HEK293 (cell line): ENCODE data around the gene RHOT1.

Source experiments
- MEIS1 ChIP-seq: sonication (generic); formaldehyde crosslinking; IDR thresholded peaks from 2 replicates; pipeline ENCODE4 v1.8.1; 2022; ENCODE audit warnings: missing genetic modification reagents, mild to moderate bottlenecking, borderline replicate concordance
- MZF1 ChIP-seq: fragments of 450-650 bp; formaldehyde crosslinking; IDR thresholded peaks from 2 replicates; pipeline ENCODE4 v1.5.1; 2017; ENCODE audit warnings: missing biosample characterization, missing genetic modification characterization, borderline replicate concordance
- SALL2 ChIP-seq: fragments of 450-650 bp; formaldehyde crosslinking; IDR thresholded peaks from 2 replicates; pipeline ENCODE4 v1.5.0; 2017; ENCODE audit warnings: missing biosample characterization, mild to moderate bottlenecking, missing genetic modification characterization, borderline replicate concordance
- ZEB2 ChIP-seq: fragments of 450-650 bp; formaldehyde crosslinking; IDR thresholded peaks from 2 replicates; pipeline ENCODE4 v1.5.1; 2016; ENCODE audit warnings: missing biosample characterization, missing genetic modification characterization
- ZNF23 ChIP-seq: fragments of 450-650 bp; formaldehyde crosslinking; IDR thresholded peaks from 2 replicates; pipeline ENCODE4 v1.5.1; 2016; ENCODE audit warnings: missing biosample characterization, missing genetic modification characterization, borderline replicate concordance
- ZNF239 ChIP-seq: fragments of 450-650 bp; formaldehyde crosslinking; IDR thresholded peaks from 2 replicates; pipeline ENCODE4 v1.5.1; 2016; ENCODE audit warnings: missing biosample characterization, missing genetic modification characterization
- ZNF423 ChIP-seq: fragments of 450-650 bp; formaldehyde crosslinking; IDR thresholded peaks from 2 replicates; pipeline ENCODE4 v1.5.1; 2016; ENCODE audit warnings: missing biosample characterization, missing genetic modification characterization
- ZNF510 ChIP-seq: fragments of 450-650 bp; formaldehyde crosslinking; IDR thresholded peaks from 2 replicates; pipeline ENCODE4 v1.5.1; 2018; ENCODE audit warnings: mild to moderate bottlenecking, missing genetic modification characterization, missing biosample characterization; ENCODE audit not compliant: insufficient replicate concordance
- ZNF585B ChIP-seq: fragments of 450-650 bp; formaldehyde crosslinking; IDR thresholded peaks from 2 replicates; pipeline ENCODE4 v1.5.1; 2016; ENCODE audit warnings: missing biosample characterization, missing genetic modification characterization
- ZNF629 ChIP-seq: fragments of 450-650 bp; formaldehyde crosslinking; IDR thresholded peaks from 2 replicates; pipeline ENCODE4 v1.5.1; 2017; ENCODE audit warnings: missing biosample characterization, missing genetic modification characterization
- ZNF837 ChIP-seq: fragments of 450-650 bp; formaldehyde crosslinking; IDR thresholded peaks from 2 replicates; pipeline ENCODE4 v1.5.1; 2016; ENCODE audit warnings: missing biosample characterization, missing genetic modification characterization
- TF ChIP-seq, protein P1 (sequence below): fragments of 450-650 bp; formaldehyde crosslinking; IDR thresholded peaks from 2 replicates; pipeline ENCODE4 v1.5.1; 2016; ENCODE audit warnings: missing biosample characterization, missing genetic modification characterization
- TF ChIP-seq, protein P2 (sequence below): fragments of 450-650 bp; formaldehyde crosslinking; conservative IDR thresholded peaks from 2 replicates; pipeline ENCODE4 v1.5.1; 2016; ENCODE audit warnings: low read depth, missing biosample characterization, missing genetic modification characterization
- TF ChIP-seq, protein P3 (sequence below): fragments of 450-650 bp; formaldehyde crosslinking; IDR thresholded peaks from 2 replicates; pipeline ENCODE4 v1.5.1; 2016; ENCODE audit warnings: missing biosample characterization, missing genetic modification characterization, low read depth
- TF ChIP-seq, protein P4 (sequence below): fragments of 450-650 bp; formaldehyde crosslinking; IDR thresholded peaks from 2 replicates; pipeline ENCODE4 v1.5.1; 2016; ENCODE audit warnings: missing biosample characterization, missing genetic modification characterization
- TF ChIP-seq, protein P5 (sequence below): fragments of 450-650 bp; formaldehyde crosslinking; IDR thresholded peaks from 2 replicates; pipeline ENCODE4 v1.5.1; 2016; ENCODE audit warnings: missing biosample characterization, missing genetic modification characterization
- TF ChIP-seq, protein P6 (sequence below): fragments of 450-650 bp; formaldehyde crosslinking; IDR thresholded peaks from 2 replicates; pipeline ENCODE4 v1.5.1; 2016; ENCODE audit warnings: missing biosample characterization, missing genetic modification characterization
- TF ChIP-seq, protein P7 (sequence below): fragments of 450-650 bp; formaldehyde crosslinking; IDR thresholded peaks from 2 replicates; pipeline ENCODE4 v1.5.1; 2016; ENCODE audit warnings: missing biosample characterization, missing genetic modification characterization, borderline replicate concordance

RHOT1 gene

DNA sequence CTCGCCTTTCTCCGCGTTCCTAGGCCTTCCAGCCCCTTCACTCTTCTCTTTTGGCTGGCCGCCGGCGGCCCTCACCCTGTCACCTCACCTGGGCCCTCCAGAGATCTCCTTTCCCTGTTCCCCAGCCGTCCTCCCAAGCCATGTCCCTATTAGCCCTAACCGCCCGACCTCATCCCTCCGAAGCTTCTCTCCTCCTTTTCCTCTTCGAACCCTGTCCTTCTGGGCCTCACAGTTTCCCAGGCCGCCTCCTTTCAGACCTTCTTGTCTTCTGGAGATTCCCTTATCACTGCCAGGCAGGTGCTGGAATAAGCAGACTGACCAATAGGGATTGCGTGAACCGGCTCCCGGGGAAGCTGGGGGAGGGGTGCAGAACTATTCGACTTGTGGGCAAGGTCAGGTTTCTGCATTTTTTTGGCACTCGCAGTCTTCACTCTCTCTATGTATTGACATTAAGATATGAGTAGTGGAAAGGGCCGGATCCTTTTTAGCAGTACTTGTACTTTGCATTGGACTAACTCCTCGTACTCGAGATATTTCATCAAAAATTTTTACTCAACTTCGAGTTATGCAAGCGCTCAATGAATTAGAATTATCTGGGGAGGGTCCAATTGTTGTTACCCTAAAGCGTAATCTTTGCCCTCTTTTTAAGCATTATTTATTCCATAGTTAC, 690 bp downstream of the RHOT1 start (continued):
- TF ChIP-seq, protein P1, sequence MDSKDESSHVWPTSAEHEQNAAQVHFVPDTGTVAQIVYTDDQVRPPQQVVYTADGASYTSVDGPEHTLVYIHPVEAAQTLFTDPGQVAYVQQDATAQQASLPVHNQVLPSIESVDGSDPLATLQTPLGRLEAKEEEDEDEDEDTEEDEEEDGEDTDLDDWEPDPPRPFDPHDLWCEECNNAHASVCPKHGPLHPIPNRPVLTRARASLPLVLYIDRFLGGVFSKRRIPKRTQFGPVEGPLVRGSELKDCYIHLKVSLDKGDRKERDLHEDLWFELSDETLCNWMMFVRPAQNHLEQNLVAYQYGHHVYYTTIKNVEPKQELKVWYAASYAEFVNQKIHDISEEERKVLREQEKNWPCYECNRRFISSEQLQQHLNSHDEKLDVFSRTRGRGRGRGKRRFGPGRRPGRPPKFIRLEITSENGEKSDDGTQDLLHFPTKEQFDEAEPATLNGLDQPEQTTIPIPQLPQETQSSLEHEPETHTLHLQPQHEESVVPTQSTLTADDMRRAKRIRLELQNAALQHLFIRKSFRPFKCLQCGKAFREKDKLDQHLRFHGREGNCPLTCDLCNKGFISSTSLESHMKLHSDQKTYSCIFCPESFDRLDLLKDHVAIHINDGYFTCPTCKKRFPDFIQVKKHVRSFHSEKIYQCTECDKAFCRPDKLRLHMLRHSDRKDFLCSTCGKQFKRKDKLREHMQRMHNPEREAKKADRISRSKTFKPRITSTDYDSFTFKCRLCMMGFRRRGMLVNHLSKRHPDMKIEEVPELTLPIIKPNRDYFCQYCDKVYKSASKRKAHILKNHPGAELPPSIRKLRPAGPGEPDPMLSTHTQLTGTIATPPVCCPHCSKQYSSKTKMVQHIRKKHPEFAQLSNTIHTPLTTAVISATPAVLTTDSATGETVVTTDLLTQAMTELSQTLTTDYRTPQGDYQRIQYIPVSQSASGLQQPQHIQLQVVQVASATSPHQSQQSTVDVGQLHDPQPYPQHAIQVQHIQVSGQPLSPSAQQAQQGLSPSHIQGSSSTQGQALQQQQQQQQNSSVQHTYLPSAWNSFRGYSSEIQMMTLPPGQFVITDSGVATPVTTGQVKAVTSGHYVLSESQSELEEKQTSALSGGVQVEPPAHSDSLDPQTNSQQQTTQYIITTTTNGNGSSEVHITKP (tag by site-specific recombination), result peak; percentile 37; the same call in 1 of the 2 replicates
- TF ChIP-seq MEIS1 (CRISPR knock-in tag) (no peak), ZNF629 (tag by site-specific recombination) (peak; percentile 21; the same call in 1 of the 2 replicates), ZNF239 (tag by site-specific recombination) (no peak), ZEB2 (tag by site-specific recombination) (peak; percentile 73), ZNF23 (tag by site-specific recombination) (no peak), SALL2 (tag by site-specific recombination) (no peak), ZNF510 (tag by site-specific recombination) (no peak), ZNF837 (no peak), ZNF423 (tag by site-specific recombination) (no peak), ZNF585B (tag by site-specific recombination) (no peak), MZF1 (tag by site-specific recombination) (peak; percentile 15; the same call in 1 of the 2 replicates)
- TF ChIP-seq, protein P2, sequence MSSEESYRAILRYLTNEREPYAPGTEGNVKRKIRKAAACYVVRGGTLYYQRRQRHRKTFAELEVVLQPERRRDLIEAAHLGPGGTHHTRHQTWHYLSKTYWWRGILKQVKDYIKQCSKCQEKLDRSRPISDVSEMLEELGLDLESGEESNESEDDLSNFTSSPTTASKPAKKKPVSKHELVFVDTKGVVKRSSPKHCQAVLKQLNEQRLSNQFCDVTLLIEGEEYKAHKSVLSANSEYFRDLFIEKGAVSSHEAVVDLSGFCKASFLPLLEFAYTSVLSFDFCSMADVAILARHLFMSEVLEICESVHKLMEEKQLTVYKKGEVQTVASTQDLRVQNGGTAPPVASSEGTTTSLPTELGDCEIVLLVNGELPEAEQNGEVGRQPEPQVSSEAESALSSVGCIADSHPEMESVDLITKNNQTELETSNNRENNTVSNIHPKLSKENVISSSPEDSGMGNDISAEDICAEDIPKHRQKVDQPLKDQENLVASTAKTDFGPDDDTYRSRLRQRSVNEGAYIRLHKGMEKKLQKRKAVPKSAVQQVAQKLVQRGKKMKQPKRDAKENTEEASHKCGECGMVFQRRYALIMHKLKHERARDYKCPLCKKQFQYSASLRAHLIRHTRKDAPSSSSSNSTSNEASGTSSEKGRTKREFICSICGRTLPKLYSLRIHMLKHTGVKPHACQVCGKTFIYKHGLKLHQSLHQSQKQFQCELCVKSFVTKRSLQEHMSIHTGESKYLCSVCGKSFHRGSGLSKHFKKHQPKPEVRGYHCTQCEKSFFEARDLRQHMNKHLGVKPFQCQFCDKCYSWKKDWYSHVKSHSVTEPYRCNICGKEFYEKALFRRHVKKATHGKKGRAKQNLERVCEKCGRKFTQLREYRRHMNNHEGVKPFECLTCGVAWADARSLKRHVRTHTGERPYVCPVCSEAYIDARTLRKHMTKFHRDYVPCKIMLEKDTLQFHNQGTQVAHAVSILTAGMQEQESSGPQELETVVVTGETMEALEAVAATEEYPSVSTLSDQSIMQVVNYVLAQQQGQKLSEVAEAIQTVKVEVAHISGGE (tag by site-specific recombination), result 0 out of 2 replicates have a peak, but pooled peaks have one; percentile 19
- TF ChIP-seq, protein P3, sequence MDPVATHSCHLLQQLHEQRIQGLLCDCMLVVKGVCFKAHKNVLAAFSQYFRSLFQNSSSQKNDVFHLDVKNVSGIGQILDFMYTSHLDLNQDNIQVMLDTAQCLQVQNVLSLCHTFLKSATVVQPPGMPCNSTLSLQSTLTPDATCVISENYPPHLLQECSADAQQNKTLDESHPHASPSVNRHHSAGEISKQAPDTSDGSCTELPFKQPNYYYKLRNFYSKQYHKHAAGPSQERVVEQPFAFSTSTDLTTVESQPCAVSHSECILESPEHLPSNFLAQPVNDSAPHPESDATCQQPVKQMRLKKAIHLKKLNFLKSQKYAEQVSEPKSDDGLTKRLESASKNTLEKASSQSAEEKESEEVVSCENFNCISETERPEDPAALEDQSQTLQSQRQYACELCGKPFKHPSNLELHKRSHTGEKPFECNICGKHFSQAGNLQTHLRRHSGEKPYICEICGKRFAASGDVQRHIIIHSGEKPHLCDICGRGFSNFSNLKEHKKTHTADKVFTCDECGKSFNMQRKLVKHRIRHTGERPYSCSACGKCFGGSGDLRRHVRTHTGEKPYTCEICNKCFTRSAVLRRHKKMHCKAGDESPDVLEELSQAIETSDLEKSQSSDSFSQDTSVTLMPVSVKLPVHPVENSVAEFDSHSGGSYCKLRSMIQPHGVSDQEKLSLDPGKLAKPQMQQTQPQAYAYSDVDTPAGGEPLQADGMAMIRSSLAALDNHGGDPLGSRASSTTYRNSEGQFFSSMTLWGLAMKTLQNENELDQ, result no peak
- TF ChIP-seq, protein P4, sequence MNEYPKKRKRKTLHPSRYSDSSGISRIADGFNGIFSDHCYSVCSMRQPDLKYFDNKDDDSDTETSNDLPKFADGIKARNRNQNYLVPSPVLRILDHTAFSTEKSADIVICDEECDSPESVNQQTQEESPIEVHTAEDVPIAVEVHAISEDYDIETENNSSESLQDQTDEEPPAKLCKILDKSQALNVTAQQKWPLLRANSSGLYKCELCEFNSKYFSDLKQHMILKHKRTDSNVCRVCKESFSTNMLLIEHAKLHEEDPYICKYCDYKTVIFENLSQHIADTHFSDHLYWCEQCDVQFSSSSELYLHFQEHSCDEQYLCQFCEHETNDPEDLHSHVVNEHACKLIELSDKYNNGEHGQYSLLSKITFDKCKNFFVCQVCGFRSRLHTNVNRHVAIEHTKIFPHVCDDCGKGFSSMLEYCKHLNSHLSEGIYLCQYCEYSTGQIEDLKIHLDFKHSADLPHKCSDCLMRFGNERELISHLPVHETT, result 0 out of 2 replicates have a peak, but pooled peaks have one; percentile 24
- TF ChIP-seq, protein P5, sequence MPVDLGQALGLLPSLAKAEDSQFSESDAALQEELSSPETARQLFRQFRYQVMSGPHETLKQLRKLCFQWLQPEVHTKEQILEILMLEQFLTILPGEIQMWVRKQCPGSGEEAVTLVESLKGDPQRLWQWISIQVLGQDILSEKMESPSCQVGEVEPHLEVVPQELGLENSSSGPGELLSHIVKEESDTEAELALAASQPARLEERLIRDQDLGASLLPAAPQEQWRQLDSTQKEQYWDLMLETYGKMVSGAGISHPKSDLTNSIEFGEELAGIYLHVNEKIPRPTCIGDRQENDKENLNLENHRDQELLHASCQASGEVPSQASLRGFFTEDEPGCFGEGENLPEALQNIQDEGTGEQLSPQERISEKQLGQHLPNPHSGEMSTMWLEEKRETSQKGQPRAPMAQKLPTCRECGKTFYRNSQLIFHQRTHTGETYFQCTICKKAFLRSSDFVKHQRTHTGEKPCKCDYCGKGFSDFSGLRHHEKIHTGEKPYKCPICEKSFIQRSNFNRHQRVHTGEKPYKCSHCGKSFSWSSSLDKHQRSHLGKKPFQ (tag by site-specific recombination), result no peak
- TF ChIP-seq, protein P6, sequence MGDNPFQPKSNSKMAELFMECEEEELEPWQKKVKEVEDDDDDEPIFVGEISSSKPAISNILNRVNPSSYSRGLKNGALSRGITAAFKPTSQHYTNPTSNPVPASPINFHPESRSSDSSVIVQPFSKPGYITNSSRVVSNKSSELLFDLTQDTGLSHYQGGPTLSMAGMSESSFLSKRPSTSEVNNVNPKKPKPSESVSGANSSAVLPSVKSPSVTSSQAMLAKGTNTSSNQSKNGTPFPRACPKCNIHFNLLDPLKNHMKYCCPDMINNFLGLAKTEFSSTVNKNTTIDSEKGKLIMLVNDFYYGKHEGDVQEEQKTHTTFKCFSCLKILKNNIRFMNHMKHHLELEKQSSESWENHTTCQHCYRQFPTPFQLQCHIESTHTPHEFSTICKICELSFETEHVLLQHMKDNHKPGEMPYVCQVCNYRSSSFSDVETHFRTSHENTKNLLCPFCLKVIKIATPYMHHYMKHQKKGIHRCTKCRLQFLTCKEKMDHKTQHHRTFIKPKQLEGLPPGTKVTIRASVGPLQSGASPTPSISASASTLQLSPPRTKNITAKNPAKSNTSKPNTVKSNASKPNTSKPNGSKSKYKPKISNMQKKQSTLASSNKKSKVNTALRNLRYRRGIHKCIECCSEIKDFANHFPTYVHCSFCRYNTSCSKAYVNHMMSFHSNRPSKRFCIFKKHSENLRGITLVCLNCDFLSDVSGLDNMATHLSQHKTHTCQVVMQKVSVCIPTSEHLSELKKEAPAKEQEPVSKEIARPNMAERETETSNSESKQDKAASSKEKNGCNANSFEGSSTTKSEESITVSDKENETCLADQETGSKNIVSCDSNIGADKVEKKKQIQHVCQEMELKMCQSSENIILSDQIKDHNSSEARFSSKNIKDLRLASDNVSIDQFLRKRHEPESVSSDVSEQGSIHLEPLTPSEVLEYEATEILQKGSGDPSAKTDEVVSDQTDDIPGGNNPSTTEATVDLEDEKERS (tag by site-specific recombination), result no peak
- TF ChIP-seq, protein P7, sequence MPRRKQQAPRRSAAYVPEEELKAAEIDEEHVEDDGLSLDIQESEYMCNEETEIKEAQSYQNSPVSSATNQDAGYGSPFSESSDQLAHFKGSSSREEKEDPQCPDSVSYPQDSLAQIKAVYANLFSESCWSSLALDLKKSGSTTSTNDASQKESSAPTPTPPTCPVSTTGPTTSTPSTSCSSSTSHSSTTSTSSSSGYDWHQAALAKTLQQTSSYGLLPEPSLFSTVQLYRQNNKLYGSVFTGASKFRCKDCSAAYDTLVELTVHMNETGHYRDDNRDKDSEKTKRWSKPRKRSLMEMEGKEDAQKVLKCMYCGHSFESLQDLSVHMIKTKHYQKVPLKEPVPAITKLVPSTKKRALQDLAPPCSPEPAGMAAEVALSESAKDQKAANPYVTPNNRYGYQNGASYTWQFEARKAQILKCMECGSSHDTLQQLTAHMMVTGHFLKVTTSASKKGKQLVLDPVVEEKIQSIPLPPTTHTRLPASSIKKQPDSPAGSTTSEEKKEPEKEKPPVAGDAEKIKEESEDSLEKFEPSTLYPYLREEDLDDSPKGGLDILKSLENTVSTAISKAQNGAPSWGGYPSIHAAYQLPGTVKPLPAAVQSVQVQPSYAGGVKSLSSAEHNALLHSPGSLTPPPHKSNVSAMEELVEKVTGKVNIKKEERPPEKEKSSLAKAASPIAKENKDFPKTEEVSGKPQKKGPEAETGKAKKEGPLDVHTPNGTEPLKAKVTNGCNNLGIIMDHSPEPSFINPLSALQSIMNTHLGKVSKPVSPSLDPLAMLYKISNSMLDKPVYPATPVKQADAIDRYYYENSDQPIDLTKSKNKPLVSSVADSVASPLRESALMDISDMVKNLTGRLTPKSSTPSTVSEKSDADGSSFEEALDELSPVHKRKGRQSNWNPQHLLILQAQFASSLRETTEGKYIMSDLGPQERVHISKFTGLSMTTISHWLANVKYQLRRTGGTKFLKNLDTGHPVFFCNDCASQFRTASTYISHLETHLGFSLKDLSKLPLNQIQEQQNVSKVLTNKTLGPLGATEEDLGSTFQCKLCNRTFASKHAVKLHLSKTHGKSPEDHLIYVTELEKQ (tag by site-specific recombination), result no peak
